GM19467 (cell line): ENCODE data around the gene C3orf20.
"Not testable (repeated sequence)": the region's sequence is repeated elsewhere in the genome, so short reads cannot be mapped to it uniquely, and the experiment has no call there.

Source experiments
- ATAC-seq: cut with Tn5 transposase; IDR thresholded peaks from one replicate; pipeline ENCODE4 v1.9.1; 2021; ENCODE audit warnings: mild to moderate bottlenecking, moderate library complexity; ENCODE audit not compliant: unreplicated experiment

C3orf20 gene

DNA sequence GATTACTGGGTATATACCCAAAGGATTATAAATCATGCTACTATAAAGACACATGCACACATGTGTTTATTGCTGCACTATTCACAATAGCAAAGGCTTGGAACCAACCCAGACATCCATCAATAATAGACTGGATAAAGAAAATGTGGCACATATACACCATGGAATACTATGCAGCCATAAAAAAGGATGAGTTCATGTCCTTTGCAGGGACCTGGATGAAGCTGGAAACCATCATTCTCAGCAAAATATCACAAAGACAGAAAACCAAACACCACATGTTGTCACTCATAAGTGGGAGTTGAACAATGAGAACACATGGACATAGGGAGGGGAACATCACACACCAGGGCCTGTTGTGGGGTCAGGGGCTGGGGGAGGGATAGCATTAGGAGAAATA is 78.0 kb downstream of the C3orf20 start:
- ATAC-seq: not testable (repeated sequence)

DNA sequence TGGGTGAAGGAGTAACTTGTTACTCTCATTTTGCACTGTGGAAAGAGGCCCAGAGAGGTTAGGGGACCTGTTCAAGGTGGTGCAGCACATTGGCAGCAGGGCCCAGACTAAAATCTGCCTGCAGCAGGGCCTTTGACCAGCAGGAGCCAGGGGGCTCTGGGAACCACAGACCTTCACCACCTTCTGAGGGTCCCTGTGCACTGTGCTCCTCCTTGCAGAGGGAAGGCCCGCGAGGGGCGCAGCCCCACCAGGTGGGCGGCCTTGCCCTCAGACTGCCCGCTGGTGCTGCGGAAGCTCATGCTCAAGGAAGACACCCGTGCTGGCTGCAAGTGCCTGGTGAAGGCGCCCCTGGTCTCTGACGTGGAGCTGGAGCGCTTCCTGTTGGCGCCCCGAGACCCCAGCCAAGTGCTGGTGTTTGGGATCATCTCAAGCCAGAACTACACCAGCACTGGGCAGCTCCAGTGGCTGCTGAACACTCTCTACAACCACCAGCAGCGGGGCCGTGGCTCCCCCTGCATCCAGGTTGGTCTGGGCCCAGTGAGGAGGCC is 82.3 kb downstream of the C3orf20 start:
- no peak for ATAC-seq

DNA sequence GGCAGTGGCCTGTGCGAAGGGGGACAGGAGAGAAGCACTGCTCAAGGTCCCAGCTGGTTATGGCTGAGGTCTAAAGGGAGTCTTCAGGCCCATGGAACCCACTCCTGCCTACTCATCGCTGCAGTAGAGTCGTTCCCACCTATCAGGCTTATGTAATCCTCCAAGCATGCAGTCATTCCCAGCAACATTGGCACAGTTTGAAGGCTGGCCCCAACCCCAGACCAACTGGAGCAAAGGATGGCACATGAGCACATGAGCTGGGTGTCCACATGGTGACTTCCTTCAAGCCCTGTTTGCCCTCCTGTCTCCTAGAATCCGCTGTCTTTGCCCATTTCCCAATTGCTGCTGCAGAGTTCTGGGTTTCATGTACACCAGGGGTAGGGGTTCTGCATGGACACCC is 83.4 kb downstream of the C3orf20 start:
- no peak for ATAC-seq

DNA sequence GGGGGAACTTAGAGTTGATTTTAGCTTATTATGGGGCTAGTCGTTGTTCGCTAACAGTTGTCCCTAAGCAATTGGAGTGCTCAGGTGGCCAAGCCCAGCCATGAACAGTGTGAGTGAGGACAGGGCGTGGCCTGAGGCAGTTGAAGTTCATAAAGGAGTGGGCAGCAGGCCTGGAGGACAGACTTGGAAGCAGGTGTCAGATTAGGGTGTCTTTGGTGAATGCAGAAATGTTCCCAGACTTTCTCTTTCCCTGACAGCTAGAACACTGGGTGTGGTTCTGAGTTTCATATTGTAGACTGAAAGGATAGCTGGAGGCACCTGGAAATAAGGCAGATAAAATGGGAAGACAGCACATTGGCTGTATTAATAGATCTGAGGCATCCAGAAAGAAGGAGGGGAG is 84.0 kb downstream of the C3orf20 start:
- no peak for ATAC-seq

DNA sequence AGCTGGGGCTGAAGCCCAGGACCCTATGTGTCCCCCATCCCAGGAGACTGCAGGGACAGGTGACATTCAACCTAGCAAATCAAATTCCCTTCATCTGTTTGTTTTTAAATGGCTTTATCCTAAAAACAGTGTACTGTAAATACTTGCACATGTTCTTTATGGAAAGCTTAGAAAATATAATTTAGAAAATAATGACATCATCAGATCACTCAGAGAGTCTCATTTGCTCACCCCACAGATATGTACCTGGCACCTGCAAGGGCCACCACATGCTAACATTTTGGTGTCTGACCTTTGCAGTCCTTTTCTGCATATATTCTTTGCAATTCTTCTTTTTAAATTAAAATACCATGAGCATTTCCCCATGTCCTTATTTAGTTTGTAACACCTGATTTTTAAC is 85.2 kb downstream of the C3orf20 start:
- no peak for ATAC-seq

DNA sequence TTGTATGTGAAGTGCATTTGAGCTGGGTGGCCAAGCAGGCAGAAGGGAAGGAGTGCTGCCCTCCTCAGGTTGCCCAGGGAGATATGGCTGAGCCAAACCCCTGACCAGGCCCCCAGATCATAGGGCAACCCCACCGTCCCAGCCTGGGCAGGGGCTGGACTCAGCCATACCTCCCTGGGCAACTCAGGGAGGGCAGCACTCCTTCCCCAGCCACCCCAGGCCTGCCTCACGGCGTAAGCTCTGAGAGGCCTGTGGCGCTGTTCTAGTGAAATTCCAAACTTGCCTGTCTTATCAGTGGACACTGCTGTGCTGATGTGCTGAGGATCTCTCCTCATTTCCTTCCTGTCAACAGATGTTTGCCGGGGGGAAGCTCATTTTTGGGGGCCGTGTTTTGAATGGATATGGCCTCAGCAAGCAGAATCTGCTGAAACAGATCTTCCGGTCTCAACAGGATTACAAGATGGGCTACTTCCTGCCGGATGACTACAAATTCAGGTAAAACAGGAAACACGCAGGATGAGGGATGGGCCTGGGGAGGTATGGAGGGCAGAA is 86.3 kb downstream of the C3orf20 start:
- no peak for ATAC-seq

DNA sequence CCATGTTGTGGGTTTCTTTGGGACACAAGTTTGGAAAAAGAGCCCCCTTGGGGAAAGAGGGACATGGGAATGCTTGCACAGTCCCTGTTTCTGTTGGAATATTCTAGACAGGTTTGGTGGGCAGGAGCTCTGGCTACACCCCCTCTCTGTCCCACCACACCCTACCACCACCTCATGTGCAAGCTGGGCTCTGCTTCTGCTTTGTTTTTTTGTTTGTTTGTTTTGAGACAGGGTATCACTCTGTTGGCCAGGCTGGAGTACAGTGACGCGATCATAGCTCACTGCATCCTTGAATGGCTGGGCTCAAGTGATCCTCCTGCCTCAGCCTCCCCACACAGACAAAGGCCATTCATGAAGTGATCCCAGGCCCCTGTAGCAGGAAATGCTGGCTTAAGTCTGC is 86.9 kb downstream of the C3orf20 start:
- no peak for ATAC-seq

DNA sequence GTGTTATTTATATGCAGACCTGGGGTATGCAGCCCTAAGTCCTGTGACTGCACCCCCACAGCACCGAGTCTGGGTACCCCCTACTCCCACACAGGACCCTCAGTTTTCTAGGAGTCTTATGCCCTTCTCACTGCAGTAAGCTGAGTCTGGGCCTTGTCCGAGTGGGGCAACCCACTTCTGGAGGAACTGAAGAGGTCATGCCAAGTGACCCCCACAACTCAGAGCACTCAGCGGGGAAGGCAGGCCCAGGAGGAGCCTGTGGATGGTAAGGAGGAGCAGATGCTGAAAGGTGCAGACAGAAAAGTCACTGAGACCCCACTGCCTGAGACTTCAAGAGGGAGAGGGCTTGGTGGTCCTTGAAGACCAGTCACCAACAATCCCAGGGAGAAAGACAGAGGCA is 87.8 kb downstream of the C3orf20 start:
- no peak for ATAC-seq

DNA sequence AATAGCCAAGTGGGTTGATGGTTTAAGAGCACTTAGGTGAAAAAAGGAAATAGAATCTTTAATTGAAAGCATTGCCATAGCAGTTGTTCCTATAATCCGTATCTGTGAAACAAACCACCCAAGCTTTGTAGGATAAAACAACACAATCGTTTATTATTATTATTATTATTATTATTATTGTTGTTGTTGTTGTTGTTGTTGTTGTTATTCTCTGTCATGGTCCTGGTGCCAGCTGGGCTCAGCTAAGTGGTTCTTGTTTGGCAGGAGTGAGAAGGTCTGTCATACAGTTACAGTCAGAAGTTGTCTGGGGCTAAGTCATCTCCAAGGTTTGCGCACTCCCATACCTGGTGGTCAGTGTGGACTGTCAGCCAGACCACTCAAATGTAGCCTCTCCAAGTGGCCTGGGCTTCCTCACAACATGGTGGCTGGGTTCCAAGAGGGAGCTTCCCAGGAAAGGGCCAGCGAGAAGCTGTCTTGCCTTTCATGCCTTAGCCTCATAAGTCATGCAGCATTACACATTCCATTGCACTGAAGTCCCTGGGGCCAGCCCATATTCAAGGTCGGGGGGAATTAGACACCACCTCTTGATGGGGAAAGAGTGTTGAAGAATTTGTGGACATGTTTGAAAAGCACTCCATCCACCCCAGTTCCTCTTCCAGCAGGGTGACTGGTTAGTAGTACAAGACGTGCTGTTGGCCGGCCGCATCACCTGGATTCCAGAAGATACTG is 89.6 kb downstream of the C3orf20 start:
- no peak for ATAC-seq

DNA sequence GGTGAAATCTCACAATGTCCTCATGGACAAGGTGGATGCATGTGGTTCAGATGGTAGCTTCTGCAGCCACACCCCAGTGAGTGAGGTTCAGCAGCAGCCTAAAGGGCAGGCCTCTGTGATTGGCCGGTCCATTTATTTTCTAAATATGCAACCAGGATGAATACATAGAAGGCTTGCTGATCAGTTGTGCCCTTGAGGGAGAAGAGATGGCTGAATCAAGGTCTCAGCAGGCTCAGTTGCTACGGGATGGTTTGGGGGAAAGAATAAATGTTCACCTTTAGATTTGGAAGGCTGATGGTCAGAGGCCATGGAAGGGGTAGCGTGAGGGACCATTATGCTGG is 90.1 kb downstream of the C3orf20 start:
- no peak for ATAC-seq

DNA sequence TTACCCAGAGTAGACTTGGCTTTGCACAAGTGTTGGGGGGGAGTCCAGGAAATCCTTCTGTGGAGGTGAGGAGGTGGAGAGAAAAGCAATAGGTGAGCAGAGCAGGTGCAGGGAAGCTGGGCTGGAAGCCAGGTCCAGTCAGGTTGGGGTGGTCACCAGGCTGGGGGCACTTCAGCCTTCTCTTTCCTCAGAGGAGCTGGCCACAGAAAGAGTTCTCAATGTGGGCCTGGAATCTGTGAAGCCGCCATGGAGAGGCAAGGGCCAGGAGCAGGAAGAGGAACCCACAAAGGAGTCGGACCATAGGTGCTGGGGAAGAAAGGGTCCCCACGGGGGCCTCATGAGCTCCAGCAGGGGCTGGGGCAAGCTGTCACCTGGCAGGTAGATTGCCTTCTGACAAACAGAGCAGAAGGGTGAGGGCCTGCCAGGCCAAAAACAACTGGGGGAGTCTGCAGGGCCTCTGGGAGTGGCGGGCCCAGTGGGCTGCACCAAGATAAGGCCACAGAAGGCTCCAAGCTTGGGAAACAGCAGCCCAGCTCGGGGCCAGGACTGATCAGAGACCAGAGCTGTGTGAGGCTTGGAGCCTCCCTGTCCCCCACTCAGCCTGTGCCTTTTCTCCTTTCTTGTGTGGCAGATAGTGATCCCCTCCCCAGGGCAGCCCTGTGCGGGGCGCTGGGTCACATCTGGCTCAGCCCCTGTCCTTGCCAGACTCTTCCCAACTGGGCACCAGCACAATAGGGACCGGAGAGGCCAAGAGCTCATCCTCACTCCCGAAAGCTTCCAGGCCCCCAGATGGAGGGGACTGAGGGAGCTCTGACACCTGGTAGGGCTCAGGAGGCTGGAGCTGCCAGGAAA is 90.9 kb downstream of the C3orf20 start:
- no peak for ATAC-seq

DNA sequence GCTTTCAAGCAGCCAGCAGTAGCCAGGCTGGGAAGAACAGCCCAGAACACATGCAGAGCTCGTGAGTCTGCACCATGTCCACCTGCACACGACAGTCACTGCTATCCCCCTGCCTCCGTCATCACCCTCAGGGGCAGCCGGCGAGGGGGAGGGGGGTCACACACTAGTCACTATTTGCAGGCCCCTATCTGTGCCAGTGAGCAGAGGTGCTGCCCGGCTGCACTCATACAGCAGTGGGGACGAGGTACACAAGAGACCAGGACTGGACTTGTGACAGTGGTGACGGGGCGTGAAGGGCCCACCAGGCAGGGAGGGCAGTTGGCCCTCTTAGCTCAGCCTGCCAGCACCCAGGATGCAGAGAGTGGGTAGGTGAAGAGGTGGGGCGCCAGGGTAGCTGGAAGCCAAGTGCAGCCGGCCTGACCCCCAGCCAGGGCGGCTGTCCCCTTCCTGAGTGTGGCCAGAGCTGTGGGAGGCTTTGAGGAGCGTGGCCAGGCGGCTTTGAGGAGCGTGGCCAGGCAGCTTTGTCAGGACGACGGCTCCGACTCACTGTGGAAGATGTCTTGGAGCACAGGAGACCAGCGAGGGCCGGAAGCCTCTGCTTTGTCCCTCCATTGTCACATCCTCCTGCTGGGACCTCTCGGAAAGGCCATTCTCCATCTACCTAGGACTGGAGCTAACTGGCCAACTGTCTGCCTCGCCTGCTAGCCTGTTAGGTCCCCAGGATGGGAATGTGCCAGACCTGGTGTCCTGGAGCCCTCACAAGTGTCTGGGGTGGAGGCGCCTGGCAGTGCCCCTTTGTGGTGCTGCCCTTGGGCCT is 91.7 kb downstream of the C3orf20 start:
- ATAC-seq: no peak

DNA sequence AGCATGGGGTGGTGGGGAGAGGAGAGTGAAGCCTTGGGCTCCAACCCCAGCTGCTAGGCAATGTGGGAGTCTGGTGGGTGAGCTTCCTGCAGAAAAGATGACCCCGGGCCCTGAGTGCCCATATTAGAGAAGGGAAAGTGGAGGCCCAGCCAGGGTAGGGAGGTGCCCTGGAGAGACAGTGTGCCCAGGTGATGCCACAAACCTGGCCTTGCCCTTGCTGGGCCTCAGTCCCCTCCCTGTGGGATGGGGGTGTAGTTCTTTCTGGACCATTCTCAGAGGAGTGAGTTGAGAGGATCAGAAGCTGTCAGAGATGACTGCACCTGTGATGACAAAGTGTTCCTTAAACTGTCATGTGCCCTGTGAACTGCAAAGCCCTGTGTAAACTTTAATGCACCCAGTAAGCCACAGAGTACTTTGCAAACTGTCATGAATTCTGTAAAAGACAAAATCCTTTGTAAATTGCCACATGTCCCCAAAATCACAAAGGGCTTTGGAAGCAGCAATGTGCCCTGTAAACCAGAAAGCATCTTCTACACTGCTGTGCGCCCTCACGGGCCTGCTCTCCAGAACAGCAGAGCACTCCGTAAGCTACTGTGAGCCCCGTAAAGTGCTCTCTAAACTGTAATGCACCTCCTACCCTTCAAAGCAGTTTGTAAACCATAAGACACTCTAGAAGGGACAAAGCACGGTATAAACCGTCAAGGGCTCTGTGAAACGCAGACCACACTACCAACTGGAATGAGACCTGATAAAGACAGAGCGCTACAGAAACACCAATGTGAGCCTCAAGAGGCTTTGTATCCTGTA is 92.5 kb downstream of the C3orf20 start:
- no peak for ATAC-seq

DNA sequence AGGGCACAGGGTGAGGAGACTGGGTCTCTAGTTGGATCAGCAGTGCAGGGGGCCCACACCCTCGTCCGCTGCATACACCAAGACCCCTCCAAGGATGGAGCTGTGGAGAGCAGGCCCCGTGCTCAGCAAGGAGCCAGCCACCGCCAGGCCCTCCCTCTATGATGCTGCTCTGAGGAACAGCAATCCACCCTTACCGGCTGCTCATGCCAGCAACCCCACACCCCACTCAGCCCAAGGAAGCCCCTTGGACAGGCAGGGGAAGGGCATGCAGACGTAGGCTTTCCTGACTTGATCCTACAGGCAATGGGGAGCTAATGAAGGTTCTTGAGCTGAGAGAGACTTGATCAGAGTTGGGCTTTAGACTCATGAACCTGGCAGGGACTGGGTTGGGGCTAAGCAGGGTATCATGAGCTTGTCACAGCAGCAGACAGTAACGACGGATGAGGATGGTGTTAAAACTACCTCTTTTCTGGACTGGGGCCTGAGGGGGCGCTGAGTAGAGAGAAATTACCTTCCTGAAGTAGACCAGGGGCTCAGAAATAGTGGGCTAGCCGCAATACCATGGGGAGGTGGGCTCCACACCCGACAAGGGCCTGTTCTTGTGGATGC is 93.3 kb downstream of the C3orf20 start:
- ATAC-seq: no peak

DNA sequence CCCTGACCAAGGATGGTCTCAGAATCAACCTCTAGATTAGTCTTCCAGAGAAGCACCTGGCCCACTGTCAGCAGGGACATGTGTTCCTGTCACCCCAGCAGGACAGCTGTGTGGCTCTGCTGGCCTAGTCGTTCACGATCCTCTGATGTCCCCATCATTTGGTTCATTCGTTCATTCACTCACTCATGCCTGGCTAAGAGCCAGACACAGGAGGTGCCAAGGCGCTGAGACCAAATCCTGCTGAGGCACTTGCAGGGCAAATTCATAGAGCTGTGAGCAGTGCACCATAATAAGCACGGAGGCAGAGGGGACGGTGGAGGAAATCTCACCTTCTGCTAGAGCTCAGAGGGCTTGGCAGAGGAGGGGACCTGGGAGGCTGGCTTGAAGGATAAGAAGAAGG is 93.9 kb downstream of the C3orf20 start:
- no peak for ATAC-seq

DNA sequence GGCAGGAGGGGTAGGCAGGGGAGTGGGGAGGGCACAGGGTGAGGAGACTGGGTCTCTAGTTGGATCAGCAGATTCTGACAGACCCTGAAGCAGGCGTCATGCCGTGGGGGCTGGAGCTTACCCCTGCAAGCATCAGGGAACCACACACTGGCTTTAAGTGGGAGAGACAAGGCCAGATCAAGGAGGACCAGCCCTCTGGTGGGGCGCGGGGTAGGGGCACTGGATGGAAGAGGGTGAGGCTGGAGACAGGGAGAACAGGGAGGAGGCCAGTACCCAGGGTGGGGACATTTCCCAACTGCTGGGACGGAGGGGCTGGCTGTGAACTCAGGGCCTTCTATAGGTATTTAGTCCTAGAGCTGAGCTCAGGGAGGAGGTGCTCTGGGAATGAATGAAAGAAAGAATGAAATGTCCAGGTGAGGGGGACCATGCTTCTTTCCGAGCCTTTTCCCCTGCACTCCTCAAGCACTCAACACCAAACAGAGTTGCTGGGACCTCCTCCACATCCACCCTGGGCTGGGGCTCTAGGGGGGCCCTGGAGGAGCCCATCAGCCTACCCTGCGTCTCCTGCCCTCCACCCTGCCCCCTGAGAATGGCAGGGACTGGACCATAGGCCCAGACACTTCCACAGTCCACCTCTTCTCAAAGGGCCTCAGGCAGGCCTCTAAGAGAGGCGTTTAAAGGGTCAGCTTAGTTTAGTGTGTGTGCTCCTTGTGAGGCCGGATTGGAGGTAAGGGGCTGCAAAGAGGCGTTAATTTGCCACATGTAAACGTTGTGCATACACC is 94.8 kb downstream of the C3orf20 start:
- ATAC-seq: no peak

DNA sequence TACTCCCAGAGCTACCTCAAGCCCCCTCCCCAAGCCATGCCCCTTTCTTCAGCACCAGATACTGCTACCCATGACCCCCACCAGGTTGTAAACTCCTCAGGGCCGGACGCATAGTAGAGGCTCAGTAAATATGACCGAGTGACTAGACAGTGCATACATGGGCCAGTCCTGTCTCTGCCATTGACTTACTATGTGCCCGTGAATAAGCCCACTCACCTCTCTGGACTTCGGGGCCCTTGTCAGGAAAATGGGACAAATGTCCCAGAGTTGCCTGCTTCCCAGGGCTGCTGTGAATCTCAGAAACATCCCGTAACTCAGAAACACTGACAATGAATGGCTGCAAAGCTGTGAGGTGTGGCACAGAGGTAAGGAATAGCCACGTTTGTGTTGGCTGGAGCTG is 95.7 kb downstream of the C3orf20 start:
- no peak for ATAC-seq

DNA sequence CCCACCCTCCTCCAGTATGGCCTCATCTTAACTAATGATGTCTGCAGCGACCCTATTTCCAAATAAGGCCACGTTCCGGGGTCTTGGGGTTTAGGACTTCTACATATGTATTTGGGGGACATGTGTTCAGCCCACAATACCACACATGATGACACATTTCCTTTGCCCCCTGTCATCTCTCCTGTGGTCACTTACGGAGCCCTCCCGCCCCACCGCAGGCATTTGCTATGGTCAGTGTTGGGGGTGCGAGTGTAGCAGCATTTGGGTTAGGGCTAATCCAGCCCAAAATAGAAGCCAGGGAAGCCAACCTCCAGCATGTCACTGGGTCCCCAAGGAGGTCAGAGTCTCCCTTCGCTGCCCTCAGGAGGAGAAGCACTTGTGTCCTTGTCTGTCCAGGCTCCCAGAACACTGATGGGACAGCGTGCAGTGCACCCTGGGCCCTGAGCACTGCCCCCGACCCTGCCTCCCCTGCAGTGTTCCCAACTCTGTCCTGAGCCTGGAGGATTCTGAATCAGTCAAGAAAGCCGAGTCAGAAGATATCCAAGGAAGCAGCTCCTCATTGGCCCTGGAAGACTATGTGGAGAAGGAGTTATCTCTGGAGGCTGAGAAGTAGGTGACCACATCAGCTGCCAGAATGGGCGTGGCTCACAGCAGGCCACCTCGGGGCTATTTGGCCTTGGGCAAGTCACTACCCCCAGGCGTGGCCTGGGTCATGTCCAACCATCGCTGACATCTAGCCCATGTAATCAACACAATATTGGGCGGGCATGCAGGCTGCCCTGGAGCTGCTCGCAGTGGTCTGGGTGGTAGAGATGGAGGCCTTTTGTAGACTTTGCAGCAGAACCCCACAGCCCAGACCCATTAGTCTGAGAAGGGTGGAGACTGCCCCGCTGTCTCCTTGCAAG is 96.9 kb downstream of the C3orf20 start:
- ATAC-seq: no peak
